SIG-M5 (cell line): ENCODE results near the gene ATP4A.
A peak's percentile ranks its signal among the peaks of the same experiment; 100 is the strongest.
"Not testable (repeated sequence)": the region's sequence is repeated elsewhere in the genome, so short reads cannot be mapped to it uniquely, and the experiment has no call there.

Source experiments
- DNase-seq: peaks from one replicate; lab custom pipeline; 2025; lab: John Stamatoyannopoulos, UW

The ATP4A gene

GRCh38 chr19:35563207-35563829 lies at the start of gene ATP4A:
Gene ATP4A, minus strand, starts transcription at chr19:35563658. Its CDS starts 29 bp downstream, at chr19:35563629.
- no peak for DNase-seq

DNA sequence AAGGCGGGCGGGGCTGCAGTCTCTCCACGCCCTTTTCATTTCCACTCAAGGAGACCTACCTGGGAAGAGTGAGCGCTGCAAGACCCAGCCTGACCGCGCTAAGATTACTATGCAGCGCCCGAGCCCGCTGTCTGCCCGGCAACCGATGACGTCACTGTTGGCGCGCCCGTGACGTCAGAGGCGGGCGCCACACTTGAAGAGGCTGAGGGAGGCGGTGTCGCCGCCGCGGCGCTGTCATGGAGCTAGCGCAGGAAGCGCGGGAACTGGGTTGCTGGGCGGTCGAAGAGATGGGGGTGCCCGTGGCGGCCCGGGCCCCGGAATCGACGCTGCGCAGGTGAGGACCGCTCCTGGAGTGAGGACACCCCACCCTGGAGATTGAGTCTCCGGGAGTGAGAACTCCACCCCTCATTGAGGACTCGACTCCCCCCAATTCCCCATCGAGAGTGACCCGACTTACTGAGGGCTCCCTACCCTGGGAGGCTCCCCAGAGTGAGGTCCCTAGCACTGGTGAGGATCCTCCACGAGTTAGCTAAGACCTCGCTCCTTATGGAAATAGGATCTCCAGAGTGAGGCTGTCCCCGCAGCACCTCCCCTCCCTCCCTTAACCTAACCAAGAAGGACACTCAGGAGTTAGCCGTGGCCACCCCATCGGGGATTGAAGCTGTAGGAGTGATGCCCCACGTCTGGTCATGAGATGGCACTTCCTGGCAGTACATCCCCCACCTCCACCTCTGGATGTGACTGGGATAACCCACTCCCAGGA lies 49.3 kb upstream of the ATP4A start, which contains the start of gene HAUS5:
TSS of gene HAUS5 (plus strand) at position 177 of the 763 bp plus-strand sequence. CDS start at position 237, 60 bp downstream.
- DNase-seq = peak; percentile 25

DNA sequence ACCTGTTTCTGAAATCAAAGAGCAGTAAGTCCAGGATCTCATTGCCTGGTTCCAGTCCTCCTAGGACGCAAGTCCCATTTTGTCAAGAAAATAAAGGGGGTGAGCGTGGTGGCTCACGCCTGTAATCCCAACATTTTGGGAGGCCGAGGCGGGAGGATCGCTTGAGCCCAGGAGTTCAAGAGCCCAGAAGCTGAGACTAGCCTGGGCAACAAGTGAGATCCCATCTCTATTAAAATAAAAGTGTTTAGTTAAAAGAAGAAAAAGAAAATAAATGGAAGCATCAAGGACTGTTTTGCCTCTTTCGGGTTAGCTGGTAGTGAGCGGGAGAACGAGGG lies 48.7 kb upstream of the ATP4A start:
- no peak for DNase-seq

DNA sequence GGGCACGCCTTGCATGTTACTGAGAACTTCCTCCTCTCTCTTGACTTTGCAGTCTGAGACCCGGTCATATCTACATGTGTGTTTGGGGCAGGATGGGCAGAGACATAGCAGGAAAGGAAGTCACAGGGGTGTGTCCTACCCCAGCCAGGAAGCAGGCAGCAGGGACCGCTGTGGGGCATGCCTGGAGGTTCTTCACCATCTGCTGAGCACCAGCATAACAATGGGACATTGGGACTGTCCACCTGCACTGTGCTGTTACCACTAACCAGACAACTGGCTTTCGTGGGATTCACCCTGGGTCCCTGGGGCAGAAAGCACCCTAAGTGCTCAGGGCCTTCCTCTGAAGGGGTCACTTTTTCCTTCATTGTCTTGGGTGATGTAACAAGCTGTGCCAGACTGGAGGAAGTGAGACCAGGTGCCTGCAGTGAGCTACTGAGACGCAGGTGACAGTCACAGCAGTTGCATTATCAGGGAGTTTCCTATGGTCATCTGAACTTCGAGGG lies 46.4 kb upstream of the ATP4A start:
- DNase-seq = no peak

- DNase-seq = no peak
Measured at GRCh38 chr19:35608251-35608650, 44.8 kb upstream of the ATP4A start.

DNA sequence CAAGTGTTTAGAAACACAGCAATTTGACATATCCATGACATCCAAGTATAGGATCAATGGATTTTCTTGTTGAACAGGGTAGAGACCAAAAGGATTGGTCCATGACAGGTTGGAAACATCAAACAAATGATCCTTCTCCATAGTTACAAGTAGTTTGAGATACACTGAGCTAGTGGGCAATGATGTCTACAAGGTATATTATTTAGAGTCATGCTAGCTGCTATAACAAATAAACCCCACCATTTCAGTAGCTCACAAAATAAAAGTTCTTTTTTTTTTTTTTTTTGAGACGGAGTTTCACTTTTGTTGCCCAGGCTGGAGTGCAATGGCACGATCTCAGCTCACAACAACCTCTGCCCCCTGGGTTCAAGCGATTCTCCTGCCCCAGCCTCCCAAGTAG lies 44.2 kb upstream of the ATP4A start:
- no peak for DNase-seq

DNA sequence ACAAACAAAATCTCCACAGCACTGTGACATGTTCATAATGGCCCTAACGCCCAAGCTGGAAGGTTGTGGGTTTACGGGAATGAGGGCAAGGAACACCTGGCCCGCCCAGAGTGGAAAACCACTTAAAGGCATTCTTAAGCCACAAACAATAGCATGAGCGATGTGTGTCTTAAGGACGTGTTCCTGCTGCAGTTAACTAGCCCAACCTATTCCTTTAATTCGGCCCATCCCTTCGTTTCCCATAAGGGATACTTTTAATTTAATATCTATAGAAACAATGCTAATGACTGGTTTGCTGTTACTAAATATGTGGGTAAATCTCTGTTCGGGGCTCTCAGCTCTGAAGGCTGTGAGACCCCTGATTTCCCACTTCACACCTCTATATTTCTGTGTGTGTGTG lies 43.7 kb upstream of the ATP4A start:
- DNase-seq = not testable (repeated sequence)

DNA sequence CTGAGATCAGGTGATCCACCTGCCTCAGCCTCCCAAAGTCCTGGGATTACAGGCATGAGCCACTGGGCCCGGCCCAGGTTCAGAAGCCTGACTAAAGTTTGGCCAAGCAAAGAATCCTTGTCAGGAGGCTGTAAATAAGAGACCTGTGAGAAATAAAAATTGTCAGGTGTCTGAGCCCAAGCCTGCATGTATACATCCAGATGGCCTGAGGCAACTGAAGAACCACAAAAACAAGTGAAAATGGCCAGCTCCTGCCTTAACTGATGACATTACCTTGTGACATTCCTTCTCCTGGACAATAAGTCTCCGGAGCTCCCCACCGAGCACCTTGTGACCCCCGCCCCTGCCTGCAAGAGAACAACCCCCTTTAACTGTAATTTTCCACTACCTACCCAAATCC lies 41.0 kb upstream of the ATP4A start:
- DNase-seq = not testable (repeated sequence)

- DNase-seq = no peak
Measured at GRCh38 chr19:35601971-35602370, 38.5 kb upstream of the ATP4A start.

- DNase-seq = no peak
Measured at GRCh38 chr19:35596366-35596999, 33.0 kb upstream of the ATP4A start.

DNA sequence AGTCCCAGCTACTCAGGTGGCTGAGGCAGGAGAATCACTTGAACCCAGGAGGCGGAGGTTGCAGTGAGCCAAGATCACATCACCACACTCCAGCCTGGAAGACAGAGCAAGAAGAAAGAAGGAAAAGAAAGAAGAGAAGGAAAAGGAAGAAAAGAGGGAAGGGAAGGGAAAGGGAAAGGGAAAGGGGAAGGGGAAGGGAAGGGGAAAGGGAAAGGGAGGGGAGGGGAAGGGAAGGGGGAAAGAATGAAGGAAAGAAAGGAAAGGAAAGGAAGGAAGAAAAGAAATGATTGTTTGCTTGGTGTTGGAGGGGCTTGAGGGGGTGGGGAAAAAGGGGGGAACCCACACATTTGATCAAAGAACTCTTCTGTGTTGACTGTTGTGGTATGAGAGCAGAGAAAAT lies 32.5 kb upstream of the ATP4A start:
- no peak for DNase-seq

- not testable (repeated sequence) for DNase-seq
Measured at GRCh38 chr19:35595026-35595425, 31.6 kb upstream of the ATP4A start.

- DNase-seq = no peak
Measured at GRCh38 chr19:35592226-35592625, 28.8 kb upstream of the ATP4A start.

GRCh38 chr19:35590875-35591274 lies 27.4 kb upstream of the ATP4A start:
- no peak for DNase-seq

DNA sequence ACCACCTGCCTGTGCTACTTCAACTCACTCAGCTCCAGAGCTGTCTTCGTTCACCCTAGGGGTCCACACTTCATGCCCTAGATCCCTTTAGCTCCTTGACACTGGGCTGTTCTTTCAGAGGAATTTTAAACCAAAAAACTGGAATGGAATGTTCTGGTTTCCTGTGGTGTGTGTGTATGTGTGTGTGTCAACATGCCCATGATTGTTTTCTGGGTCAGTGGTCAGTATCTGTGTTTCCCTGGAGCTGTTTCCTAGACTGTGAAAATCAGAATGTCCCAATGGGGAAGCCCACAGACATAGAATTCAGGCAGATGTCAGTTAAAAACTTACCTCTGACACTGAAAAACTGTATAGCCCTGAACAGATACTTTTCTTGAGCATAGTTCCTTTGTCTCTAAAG lies 23.9 kb upstream of the ATP4A start:
- DNase-seq = no peak

- no peak for DNase-seq
Measured at GRCh38 chr19:35585848-35586247, 22.4 kb upstream of the ATP4A start, which contains the start of gene PMIS2. Gene PMIS2, plus strand, starts transcription at chr19:35586173. Its CDS starts 87 bp downstream, at chr19:35586260.

- no peak for DNase-seq
Measured at GRCh38 chr19:35582760-35583159, 19.3 kb upstream of the ATP4A start.

DNA sequence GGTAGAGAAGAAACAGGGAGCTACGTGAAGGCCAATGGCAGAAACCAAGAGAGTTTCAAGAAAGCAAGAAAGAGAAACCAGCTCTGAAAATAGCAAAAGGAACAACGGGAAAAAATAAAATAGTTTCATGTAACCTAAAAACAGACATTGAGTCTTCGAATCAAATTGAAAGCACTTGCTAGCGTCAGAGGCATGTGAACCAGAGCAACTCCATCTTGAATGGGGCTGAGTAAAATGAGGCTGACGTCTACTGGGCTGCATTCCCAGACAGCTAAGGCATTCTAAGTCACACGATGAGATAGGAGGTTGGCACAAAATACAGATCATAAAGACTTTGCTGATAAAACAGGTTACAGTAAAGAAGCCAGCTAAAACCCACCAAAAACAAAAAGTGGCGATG lies 15.2 kb upstream of the ATP4A start:
- DNase-seq = no peak

- DNase-seq = no peak
Measured at GRCh38 chr19:35577918-35578317, 14.5 kb upstream of the ATP4A start.

DNA sequence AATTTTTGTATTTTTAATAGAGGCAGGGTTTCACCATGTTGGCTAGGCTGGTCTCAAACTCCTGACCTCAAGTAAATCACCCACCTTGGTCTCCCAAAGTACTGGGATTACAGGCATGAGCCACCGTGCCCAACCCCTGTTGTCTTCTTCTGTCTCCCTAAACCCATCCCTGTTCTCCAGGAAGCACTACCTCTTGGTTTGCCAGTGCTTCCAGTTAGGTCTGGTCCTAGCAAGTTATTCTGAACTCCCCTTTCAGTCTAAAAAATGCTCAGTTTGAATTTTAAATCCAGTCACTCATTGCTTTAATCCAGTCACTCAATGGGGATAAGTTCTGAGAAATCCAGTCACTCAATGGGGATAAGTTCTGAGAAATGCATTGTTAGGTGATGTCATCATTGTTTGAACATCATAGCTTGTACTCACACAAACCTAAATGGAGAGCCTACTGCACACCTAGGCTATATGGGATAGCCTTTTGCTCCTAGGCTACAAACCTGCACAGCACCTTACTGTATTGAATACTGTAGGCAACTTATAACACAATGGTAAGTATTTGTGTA lies 8.0 kb upstream of the ATP4A start:
- no peak for DNase-seq

GRCh38 chr19:35569281-35569781 lies 5.9 kb upstream of the ATP4A start:
- no peak for DNase-seq

DNA sequence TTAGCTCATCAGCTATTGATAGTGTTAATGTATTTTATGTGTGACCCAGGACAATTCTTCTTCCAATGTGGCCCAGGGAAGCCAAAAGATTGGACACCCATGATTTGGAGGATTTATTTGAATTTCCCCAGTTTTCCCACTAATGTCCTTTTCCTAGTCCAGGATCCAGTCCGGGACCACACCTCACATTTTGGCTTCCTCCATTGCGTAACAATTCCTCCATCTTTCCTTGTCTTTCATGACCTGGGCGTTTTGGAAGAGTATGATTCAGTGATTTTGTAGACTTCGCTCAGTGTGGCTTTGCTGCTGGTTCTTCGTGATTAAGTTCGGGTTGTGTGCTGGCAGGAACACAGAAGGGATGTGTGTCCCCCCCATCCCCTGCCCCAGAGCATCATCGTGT lies 3.3 kb upstream of the ATP4A start:
- no peak for DNase-seq
